ENCODE measurements around the gene P2RY14.

P2RY14 gene

GRCh38 chr3:151203051-151203420 is 75.3 kb downstream of the P2RY14 start, which contains the start of gene GPR171:
Gene GPR171, minus strand, starts transcription at chr3:151203216. Its CDS starts 3,830 bp downstream, at chr3:151199386.
- no peak within 1 kb of the TSS for H3K4me3 ChIP-seq
- no peak for TF ChIP-seq CTCF (IDR thresholded peaks at IDR 0.05)
- H3K27ac ChIP-seq, result no peak within 1 kb of the TSS
- DNase-seq (ENCODE audit: low spot score), result no peak

GRCh38 chr3:151201051-151201730 is 77.2 kb downstream of the P2RY14 start:
- H3K4me3 ChIP-seq, result no peak overlapping the region
- no peak for DNase-seq (ENCODE audit: low spot score)

GRCh38 chr3:151200586-151200985 is 77.8 kb downstream of the P2RY14 start:
- DNase-seq (ENCODE audit: low spot score), result no peak
- TF ChIP-seq CTCF (IDR thresholded peaks at IDR 0.05), result no peak
- no peak overlapping the region for H3K27ac ChIP-seq
- H3K4me3 ChIP-seq, result no peak overlapping the region

More at GRCh38 chr3:151201051-151201730, 77.2 kb downstream of the P2RY14 start:
- TF ChIP-seq CTCF (IDR thresholded peaks at IDR 0.05), result no peak
- H3K27ac ChIP-seq, result no peak overlapping the region

- Histone ChIP-seq H3K4me3 (no peak overlapping the region), H3K27ac (no peak overlapping the region)
- DNase-seq (ENCODE audit: low spot score), result no peak
- no peak for TF ChIP-seq CTCF (IDR thresholded peaks at IDR 0.05)
Measured at GRCh38 chr3:151199554-151200438, 78.5 kb downstream of the P2RY14 start.

- DNase-seq (ENCODE audit: low spot score), result no peak
- H3K4me3 ChIP-seq, result no peak overlapping the region
- no peak for TF ChIP-seq CTCF (IDR thresholded peaks at IDR 0.05)
- no peak overlapping the region for H3K27ac ChIP-seq
Measured at GRCh38 chr3:151198849-151199248, 79.5 kb downstream of the P2RY14 start.

GRCh38 chr3:151197981-151198767 is 80.2 kb downstream of the P2RY14 start:
- H3K27ac ChIP-seq, result no peak overlapping the region
- no peak for TF ChIP-seq CTCF (IDR thresholded peaks at IDR 0.05)
- no peak overlapping the region for H3K4me3 ChIP-seq
- no peak for DNase-seq (ENCODE audit: low spot score)
